ENCODE data around the gene SECTM1. TPM values are rescaled to one million over a fixed set of nuclear protein-coding genes. Genes with fewer than 3 reads are reported as not detected.

The SECTM1 gene
- total and polyA plus RNA-seq, 8 donors: 0.74 to 7.4 (median 1.6) TPM

DNA sequence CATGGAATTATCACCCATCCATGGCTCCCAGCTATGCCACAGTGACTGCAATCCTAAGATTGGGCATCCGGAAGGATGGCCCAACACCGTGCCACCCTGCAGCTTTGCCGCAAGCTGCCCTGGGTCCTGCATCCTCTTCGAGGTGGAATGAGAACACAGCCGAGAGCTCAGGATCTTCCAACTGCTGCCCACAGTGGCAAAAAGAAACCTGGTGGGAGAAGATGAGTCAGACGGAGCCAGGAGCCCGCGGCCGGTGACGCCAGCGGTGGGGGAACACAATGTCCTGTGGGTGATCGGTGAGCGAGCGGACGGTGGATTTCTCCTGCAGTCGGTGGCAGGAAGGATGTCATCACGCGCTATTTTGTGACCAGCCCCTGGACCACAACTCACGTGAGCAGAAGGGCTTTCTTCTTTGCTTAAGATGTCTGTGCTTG, 36.3 kb downstream of the SECTM1 start:
- FAIRE-seq: no peak
- intact Hi-C loops (cut with DNase I): no loop called here
- peak in 5 of 6 donors; percentile 65 to 72 (median 66) for DNase-seq
- WGBS, 2 donors: 65 to 69% methylated on average over 19 of the region's 19 CpGs
- no peaks in the 10 kb centered on the region for H3K36me3 ChIP-seq
- peak overlapping the region; percentile 85 to 98 (median 92) for H3K27ac ChIP-seq
- TF ChIP-seq, protein P1, sequence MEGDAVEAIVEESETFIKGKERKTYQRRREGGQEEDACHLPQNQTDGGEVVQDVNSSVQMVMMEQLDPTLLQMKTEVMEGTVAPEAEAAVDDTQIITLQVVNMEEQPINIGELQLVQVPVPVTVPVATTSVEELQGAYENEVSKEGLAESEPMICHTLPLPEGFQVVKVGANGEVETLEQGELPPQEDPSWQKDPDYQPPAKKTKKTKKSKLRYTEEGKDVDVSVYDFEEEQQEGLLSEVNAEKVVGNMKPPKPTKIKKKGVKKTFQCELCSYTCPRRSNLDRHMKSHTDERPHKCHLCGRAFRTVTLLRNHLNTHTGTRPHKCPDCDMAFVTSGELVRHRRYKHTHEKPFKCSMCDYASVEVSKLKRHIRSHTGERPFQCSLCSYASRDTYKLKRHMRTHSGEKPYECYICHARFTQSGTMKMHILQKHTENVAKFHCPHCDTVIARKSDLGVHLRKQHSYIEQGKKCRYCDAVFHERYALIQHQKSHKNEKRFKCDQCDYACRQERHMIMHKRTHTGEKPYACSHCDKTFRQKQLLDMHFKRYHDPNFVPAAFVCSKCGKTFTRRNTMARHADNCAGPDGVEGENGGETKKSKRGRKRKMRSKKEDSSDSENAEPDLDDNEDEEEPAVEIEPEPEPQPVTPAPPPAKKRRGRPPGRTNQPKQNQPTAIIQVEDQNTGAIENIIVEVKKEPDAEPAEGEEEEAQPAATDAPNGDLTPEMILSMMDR (IDR thresholded peaks at IDR 0.05): no peak
- peak in 1 of 4 donors; percentile 4 for ATAC-seq
- no peaks in the 10 kb centered on the region for H3K9me3 ChIP-seq
- peak overlapping the region in 1 of 4 donors; percentile 44 for H3K4me3 ChIP-seq
- H3K4me1 ChIP-seq: peaks cover 14 to 43% (median 24%) of the 10 kb centered on the region in 3 donors
- H3K27me3 ChIP-seq: no peaks in the 10 kb centered on the region

DNA sequence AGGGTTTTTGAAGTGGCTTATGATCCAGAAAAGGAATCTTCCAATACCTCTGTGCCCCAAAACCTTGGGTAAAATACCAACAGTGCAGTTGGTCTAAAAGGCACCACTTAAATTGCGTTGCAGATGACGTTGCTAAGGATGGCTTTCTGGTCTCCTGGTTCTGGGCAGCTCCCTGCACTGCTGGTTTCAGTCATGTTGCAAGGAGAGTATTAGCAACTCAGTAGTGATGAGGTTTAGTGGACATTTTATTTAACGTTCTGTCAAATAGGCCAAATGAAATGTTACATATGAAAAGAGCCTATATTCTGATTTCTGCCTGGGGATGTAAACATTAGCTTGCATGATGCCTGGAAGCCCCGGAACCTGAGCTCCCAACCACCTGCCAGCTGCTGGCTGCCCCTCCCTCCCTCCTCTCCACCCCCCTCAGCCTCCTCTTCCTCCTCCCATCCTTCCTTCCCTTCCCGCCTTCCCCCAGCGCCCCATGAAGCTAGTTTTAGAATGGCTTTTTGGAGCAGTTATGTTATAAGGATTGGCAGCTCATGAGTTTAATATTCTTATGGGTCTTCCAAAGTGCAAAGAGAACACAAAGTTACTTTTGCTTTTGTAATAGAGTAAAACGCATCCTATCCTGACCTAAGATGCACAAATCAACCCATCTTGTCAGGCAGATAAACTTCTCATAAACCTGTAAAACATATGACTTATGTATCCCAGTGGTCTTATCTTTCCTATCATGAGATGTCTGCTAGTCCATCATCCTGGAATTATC, 36.9 kb downstream of the SECTM1 start:
- Histone ChIP-seq H3K4me1 (peaks cover 14 to 43% (median 24%) of the 10 kb centered on the region in 3 donors), H3K27ac (peak overlapping the region in 3 of 4 donors; percentile 85 to 98 (median 96)), H3K4me3 (peak overlapping the region in 1 of 4 donors; percentile 44), H3K9me3 (no peaks in the 10 kb centered on the region), H3K36me3 (no peaks in the 10 kb centered on the region), H3K27me3 (no peaks in the 10 kb centered on the region)
- 56 to 64% methylated on average over 7 of the region's 7 CpGs for WGBS, 2 donors
- ATAC-seq (no peak), DNase-seq (no peak), FAIRE-seq (no peak)
- intact Hi-C loops (cut with DNase I): no loop called here
- TF ChIP-seq, protein P1 (IDR thresholded peaks at IDR 0.05): no peak

DNA sequence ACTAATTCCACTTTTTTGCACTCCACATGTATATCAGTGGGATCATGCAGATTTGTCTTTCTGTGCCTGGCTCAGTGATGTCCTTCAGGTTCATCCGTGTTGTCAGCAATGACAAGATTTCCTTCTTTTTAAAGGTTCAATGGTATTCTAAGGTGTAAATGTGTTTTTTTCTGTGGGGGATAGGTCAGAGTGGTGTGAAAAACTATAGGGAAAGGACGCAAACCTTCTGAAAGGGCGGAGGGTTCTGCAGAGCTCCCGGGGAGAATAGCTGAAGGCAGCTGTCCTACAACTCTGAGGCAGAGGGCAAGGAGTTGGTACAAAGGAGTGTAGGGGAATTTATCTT, 38.1 kb downstream of the SECTM1 start:
- no peak for ATAC-seq
- TF ChIP-seq, protein P1 (IDR thresholded peaks at IDR 0.05): no peak
- intact Hi-C loops (cut with DNase I): no loop called here
- Histone ChIP-seq H3K9me3 (no peaks in the 10 kb centered on the region), H3K36me3 (no peaks in the 10 kb centered on the region), H3K4me3 (no peak overlapping the region), H3K27ac (peak overlapping the region in 3 of 4 donors; percentile 3 to 98 (median 96)), H3K4me1 (peaks cover 14 to 43% (median 24%) of the 10 kb centered on the region in 3 donors), H3K27me3 (no peaks in the 10 kb centered on the region)
- DNase-seq: no peak
- WGBS, 2 donors: 25 to 26% methylated on average over 4 of the region's 4 CpGs
- FAIRE-seq: no peak

DNA sequence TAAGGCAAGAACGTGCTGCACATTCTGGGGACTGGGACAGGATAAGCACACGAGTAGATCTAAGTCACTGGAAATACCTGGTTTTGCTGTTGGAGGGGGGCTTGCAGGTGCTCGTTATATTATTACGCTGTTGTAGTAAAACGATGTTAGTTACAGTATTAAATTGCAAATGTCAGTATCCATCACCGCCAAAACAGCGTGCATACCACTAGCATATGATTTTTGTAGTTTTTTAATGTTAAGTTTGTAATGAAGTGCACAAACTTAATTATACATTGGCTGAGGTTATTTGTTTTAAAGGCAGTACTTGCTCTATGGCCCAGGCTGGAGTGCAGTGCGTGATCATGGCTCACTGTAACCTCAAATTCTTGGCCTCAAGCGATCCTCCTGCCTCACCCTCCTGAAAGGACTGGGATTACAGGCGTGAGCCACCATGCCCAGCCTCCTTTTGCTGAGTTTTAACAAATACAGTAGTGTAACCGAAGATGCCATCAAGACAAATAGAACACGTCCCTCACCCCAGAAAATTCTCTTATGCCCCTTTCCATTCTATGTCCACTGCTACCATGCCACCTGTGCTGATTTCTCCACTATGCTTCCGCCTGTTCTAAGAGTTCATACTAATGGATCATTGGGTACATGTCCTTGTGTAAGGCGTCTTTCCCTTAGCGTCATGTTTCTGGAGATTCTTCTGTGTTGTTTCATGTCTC, 39.3 kb downstream of the SECTM1 start:
- intact Hi-C loops (cut with DNase I): no loop called here
- H3K4me3 ChIP-seq: peak overlapping the region in 1 of 4 donors; percentile 22
- peaks cover 14 to 45% (median 25%) of the 10 kb centered on the region in 3 donors for H3K4me1 ChIP-seq
- H3K9me3 ChIP-seq: no peaks in the 10 kb centered on the region
- TF ChIP-seq, protein P1 (IDR thresholded peaks at IDR 0.05): no peak
- FAIRE-seq (no peak), ATAC-seq (no peak), DNase-seq (no peak)
- peak overlapping the region; percentile 3 to 98 (median 52) for H3K27ac ChIP-seq
- 71 to 72% methylated on average over 15 of the region's 15 CpGs for WGBS, 2 donors
- no peaks in the 10 kb centered on the region for H3K27me3 ChIP-seq
- H3K36me3 ChIP-seq: no peaks in the 10 kb centered on the region

Measured in pancreas (tissue), 10 donors.